Posterior cingulate gyrus (tissue), 11 donors: Measurements from ENCODE around the gene RAD52.

Source experiments
- DNase-seq, 10 donors: peaks; one replicate each; pipeline versions ENCODE4 v3.0.0 to v3.0.0-alpha.2; 2020 to 2021; ENCODE audit warnings: mixed read lengths in 3 of 10
- intact Hi-C: fragments of 100-400 bp; cut with DNase I; formaldehyde crosslinking; loops from one replicate; pipeline ENCODE4 v1.15.1; 2023

The RAD52 gene

DNA sequence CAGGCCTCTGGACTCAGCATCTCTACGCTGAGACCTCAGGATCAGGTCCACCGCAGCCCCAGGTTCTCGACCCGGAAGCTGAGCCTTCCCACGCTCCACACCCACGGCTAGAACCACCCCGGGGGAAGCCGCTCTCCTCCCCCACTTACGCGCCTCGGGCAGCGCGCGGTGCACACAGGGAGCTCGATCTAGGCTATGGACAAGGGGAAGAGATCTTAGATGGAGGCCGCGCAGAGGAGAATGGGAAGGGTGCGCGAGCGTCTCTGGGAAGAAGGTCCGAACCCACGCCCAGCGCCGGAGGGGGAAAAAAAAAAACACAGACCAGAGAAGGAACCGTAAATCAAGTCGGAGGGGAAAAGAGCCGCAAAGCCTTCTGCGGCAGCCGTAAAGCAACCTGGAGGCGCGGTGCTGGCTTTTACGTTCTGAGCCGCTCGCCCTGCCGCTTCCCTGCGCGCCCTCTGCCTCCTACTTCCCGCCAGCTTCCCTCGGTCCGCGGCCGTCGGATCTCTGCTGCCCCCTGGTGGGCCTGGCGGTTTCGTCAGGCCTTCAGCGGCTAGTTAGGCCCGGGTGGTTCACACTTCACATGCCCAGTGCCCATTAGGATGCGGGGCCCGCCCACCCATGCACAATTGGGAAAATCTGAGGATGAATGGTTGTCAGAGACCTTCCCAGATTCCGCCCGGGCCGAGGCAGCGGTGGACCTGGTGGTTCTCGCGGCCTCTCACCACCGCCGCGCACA, at the start of gene RAD52:
Gene RAD52 (minus strand): TSS at position 242 of the 739 bp plus-strand sequence. CDS start 16,636 bp downstream, outside the sequence.
- peak; percentile 94 to 99 (median 97) for DNase-seq

DNA sequence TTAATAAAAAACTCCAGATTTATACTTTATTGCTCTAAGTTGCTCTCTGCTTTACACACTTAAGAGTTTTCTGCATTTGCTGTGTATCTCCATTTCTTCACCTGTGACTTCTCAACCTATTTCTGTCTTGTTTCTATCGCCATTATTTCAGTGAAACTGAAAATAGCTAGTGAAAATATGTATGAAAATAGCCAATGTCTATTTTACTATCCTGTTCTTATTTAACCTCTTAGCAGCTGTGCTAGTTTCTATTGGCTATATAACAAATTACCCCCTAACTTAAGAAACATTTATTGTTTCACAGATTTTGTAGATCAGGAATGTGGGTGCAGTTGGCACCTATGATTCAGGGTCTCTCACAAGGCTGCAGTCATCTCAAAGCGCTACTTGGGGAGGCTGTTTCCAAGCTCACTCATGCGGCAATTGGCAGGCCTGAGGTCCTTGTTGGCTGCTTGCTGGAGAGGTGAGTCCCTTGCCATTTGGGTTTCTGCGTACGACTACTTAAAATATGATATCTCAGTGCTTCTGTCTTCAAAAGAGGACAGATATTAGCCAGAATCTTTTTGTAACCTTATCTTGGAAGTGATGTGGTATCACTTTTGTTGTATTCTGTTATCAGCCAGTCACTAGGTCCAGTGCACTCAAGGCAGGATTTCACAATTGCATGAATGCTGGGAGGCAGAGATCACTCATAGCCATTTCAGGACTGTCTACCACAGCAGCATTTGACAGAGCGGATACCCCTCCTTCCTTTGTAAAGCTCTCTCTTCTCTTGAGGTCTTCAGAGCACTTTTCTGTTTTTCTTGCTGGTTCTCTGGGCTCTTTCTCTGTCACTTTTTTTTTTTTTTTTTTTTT, 48.8 kb upstream of the RAD52 start:
- no peak for DNase-seq
- intact Hi-C loops, result no loop called here

More for the DNA sequence above, at the start of gene RAD52:
- intact Hi-C loops, result loop anchor here (1.0 to 5.0 kb wide), 5 partner anchors 41 to 380 kb away; partner anchors contain the start of gene ERC1

DNA sequence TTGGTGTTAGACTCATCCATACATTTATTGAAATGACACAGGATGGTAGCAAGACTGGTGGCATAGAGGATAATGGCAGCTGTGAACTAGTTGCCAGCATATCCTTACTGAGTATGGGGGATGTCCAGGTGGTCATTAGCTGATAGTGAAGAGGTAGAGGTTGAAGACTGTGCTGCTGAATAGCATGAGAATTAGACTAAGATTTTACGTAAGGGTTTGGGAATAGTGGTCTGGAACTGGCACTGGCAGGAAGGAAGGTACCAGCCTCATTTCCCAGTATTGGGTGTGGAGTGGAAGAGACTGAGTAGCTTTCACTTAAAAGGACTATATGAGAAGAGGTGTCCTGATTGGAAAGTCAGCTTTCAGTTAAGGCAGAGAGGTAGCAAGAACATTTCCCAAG, 48.0 kb upstream of the RAD52 start:
- intact Hi-C loops, result no loop called here
- no peak for DNase-seq

DNA sequence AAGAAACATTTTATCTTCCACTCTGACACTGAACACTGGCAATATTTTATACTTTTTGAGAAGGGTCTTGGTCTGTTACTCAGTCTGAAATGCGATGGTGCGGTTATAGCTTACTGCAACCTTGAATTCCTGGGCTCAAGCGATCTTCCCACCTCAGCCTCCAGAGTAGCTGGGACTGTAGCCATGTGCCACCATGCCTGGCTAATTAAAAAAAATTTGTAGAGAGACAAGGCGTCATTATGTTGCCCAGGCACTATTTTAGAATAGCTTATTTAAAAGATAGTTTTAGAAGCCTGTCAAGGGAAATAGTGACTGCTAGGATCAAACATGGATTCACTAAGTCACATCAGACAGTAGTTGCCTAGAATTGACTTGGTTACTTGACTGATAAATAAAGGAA, 47.4 kb upstream of the RAD52 start:
- DNase-seq, result no peak
- intact Hi-C loops, result no loop called here

DNA sequence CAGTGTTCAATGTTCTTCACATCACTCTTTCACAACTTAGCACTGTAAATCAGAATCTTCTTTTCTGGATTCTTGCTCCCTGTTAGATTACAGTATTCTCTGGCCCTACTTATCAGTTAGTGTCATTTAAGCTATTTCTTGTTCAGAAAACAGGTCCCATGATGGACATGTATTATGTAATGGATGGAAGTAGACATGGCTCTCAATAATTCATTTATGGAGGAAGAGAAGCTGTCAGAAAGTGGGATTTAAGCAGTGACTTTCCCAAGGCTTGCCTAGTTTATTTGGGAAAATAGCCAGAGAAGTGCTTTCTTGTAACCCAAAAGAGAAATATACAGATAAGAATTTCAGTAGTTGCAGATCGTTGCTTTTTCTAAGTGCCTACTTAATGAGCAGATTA, 43.2 kb upstream of the RAD52 start:
- DNase-seq, result no peak
- intact Hi-C loops, result loop anchor here (5.0 kb wide), 2 partner anchors 100 to 600 kb away; partner anchors contain the start of gene FBXL14

DNA sequence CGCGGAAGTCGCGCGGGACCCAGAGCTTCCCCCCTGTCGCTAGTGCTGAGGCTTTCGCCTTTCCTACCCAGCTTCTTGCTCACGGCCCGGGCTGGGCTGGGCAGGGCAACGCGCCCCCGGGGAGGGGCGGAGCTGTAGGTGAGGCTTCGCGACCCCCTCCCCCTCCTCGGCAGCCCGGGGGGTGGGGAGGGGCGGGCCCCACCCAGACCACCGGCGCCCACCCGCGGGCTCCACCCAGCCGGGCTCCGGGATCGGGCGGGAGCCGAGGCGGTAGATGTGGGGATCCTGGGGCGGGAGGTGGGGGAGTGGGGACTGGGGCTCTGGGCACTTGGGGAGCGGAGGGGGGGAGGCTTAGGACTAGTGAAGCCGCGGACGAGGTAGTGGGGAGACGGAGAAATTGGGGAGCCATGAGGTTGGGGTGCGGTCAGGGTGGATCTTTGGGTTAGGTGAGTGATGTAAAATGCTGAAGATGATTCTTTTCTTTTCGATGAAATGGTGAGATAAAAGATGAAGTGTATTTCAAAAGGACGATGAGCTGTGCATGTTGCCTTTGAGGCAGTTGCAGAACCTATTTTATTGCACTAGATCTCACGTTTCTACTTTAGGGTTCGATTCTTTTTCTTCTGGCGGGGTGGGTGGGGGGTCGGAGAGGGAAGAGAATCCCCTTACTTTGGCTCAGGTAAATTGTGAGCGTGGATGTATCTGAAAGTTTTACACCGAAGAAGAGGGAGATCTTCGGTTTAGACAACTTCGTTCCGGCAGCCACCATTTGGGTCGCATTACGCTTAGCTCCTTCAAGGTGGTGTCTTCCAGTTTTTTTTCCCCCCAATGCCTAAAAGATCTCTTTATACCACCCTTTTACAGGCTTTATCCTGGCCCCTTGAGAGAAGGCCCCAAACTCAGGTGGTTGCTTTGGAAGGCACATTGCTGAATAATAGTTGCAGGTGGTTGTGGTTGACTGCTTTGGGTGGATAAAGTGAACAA, 42.1 kb upstream of the RAD52 start:
- peak in 3 of 10 donors; percentile 20 to 82 (median 21) for DNase-seq
- intact Hi-C loops, result loop anchor here (2.0 to 5.0 kb wide), 3 partner anchors 41 to 601 kb away; partner anchors contain the start of gene FBXL14

DNA sequence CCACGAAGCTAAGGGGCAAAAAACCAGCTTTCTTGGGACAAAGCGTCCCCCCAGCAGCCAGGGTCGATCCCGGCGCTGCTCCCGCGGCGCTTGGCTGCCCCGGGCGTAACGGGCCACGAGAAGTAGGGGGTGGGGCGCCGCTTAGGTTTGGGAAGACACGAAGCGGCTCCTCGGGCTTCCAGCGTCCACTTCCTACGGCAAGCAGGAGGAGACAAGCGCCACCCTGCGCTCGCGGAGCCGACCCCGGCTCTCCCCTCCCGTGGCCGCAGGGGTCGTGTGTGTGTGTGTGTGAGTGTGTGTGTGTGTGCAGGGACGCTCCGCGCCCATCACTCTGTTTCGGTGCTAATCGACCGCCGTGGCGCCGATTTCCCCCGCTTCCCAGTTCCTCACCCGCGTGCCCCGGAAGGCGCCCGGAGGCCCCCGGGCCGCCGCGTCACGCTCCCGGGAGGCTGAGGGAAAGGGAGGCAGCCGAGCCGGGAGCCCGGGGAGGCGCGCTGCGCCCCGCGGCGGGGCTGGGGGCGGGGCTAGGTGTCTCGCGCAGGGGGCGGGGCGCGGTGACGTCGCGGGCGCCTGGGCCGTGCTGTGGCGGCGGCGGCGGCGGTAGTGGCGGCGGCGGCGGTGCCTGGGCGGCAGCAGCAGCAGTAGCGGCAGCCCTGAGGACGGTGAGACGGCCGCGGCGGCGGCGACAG, 41.3 kb upstream of the RAD52 start, which contains the start of gene ERC1:
Gene ERC1 (plus strand): TSS at position 563 of the 689 bp plus-strand sequence. CDS start 36,681 bp downstream, outside the sequence.
- DNase-seq, result peak; percentile 75 to 98 (median 86)
- intact Hi-C loops, result loop anchor here (2.0 to 5.0 kb wide), 3 partner anchors 40 to 601 kb away; partner anchors contain the start of gene FBXL14

DNA sequence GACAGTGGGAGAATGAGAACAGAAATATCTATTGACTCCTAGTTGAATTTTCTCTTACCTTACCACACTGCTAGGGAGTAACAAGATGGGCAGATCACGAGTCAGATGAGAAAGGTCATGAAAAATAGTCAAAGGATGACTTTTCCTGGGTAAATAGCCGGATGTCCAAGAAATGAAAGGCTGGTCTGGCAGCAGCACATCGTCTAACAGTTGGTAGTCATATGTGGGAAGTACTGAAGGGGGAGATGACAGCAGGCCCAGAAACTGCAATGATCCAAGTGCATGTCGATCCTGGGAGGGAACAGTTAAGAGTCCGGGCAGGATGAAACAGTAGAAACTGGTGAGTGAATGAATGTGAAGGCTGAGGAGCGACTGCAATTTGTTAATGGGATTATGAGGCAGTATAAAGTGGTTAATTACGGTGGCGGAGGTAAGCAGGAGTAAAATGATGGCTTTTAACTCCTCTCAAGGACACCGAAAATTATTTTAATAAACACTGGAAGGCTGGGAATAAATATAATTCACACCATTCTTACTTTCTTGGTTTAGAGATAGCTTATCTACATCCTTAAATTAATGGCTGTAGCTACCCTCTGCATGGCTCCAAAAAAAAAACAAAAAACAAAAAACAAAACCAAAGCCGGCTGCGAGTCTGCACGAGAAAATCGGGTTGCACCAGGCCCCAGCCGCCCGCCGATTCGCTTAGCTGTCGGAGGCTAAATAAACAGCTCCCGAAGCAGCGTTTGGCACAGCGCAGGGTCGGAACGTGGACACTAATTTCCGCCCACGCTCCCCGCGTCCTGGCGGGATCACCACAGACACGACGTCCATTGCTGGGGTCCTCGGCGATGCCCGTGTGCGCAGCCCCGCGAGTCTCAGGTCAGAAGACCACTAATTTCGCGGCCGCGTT, 40.5 kb upstream of the RAD52 start:
- DNase-seq, result peak in 9 of 10 donors; percentile 19 to 91 (median 53)

DNA sequence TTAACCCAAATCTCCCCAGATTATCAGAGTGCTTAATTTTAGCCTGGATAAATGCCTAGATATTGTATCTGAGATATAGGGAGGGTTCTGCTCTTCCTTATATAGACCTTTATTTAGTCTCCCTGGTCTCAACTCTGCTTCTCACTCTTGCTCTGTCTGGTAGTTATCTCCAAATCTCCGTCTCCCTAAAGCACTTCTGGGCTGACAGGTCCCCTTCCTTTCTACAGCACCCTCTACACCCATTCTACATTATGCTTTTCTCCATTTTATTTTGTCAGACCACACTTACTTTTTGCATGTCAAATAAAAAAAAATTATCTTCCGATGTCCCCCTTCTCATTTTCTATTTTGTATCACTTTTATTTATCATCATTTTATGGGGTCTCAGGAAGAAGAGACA, 39.6 kb upstream of the RAD52 start:
- intact Hi-C loops, result no loop called here
- DNase-seq, result no peak

More for the DNA sequence above, 40.5 kb upstream of the RAD52 start:
- intact Hi-C loops, result loop anchor here (2.0 to 5.0 kb wide), 3 partner anchors 39 to 602 kb away; partner anchors contain the start of gene FBXL14

DNA sequence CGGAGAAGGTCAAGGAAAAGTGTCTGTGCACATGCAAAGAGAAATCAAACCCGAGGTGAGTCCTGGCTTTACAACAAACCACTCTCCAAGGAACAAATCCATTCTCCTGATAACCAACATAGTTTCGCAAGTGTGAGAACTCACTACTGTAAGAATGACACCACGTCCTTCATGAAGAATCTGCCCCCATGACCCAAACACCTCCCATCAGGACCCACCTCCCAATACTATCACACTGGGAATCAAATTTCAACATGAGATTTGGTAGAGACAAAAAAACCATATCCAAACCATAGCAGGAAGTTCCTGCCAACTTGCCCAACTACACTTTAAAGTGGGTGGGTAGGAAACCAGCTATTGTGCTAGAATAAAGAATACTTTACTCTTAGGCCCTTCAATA, 39.2 kb upstream of the RAD52 start:
- intact Hi-C loops, result no loop called here

DNA sequence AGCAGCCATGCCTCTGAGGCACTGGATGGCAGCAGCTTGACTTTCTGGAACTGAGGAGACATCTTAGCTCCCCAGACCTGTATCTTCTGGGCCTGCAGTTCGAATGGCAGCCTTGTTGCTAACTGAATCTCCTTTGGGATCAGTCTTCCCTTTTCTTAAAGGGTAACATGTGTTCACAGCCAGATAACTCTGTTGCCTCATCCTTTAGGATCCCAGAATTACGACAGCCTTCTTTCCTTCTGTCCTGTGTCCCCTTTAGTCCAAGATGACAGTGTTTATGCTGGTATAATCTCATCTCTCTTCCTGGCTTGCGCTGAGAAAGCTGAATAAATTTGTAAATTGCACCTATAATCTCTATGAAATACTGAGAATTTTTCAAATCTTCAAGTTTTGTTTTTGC, 32.5 kb upstream of the RAD52 start:
- intact Hi-C loops, result no loop called here
- no peak for DNase-seq

More for the DNA sequence above, 39.2 kb upstream of the RAD52 start:
- DNase-seq, result no peak

DNA sequence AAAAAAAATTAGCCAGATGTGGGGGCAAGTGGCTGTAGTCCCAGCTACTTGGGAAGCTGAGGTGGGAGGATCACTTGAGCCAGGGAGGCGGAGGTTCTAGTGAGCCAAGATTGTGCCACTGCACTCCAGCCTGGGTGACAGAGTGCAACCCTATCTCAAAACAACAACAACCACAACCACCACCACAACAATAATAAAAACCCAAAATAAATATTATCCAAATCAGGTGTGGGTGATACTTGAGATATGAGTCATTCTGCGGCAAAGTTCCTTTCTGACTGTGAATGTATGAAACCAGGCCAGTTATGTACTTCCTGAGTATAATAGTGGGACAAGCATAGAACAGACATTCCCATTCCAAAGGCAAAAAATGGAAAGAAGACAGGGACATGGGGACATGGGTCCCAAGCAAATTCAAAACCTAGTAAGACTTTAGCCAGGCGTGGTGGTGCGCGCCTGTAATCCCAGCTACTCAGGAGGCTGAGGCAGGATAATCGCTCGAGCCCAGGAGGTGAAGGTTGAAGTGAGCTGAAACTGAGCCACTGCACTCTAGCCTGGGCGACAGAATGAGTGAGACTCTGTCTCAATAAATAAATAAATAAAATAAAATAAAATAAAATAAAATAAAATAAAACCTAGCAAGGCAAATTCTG, 31.8 kb upstream of the RAD52 start:
- intact Hi-C loops, result no loop called here

DNA sequence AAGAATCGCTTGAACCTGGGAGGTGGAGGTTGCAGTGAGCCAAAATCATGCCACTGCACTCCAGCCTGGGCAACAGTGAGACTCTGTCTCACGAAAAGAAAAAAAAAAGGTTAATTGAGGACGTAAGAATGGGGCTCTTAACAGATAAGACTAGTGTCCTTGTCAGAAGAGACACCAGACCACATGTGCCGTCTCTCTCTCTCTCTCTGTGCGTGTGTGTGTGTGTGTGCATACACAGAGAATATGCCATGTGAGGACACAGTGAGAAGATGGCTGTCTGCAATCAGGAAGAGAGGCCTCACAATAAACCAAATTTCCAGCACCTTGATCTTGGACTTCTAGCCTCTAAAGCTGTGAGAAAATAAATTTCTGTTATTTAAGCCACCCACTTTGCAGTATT, 29.9 kb upstream of the RAD52 start:
- intact Hi-C loops, result no loop called here

More for the DNA sequence above, 31.8 kb upstream of the RAD52 start:
- no peak for DNase-seq

DNA sequence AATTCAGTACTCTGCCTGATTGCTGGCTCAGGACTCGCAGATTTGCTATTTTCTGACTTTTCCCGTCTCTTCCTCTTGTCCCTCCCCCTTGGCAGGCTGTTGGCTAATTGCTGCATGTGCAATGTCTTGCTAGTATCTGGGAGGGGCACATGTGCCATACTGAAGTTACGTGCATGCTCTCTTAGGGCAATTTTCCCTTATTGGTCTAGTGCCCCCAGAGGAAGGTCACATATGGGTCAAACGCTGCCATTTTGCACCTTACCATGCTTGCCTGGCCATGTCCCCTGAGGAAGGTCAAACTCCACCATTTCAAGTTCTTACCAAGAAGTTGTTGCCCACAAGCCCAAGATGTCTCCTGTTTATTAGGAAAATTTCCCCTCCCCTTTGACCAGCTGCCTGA, 27.7 kb upstream of the RAD52 start:
- DNase-seq, result peak in 1 of 10 donors; percentile 17
- intact Hi-C loops, result no loop called here

More for the DNA sequence above, 29.9 kb upstream of the RAD52 start:
- DNase-seq, result no peak

DNA sequence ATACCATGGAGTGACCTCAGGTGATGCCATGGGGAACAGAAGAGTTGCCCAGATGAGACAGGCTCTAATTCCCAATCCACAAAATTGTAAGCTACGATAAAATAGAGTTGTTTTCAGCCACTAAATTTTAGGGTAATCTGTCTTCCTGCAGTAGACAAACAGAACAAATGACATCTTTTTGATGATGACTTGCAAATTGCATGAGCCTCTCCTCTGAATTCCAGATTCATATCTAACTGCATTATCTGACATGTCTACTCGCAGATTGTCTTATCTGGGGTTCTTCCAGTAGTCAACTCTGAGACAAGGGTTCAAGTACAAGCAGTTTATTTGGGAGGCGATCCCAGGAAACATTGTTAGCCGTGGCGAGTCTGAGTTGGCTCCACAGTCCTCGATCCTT, 27.1 kb upstream of the RAD52 start:
- intact Hi-C loops, result no loop called here
- DNase-seq, result no peak

DNA sequence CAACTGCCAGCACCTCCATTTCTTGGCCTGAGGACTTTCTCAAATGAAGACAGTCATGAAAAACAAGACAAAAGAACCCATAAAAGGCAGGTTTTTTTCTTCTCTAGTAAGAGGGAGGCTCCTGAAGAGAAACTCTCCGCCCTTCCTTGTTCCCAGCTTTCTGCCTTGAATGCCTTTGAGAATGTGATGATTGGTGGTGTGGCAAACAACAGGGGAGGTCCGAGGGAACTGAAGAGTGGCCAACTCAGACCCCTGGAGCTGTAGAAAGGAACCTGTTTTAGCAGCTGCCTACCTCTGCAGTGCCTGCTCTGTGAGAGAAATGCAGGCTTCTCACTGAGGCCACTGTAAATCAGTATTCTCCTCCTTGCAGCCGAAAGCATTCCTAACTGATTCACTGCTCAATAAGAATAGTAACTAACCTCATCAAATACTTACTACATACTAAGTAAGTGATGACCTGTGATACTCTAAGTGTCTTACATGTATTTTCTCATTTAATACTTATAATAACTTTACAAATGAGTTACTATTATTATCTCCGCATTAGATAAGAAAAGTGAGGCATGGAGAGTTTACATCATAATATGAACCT, 24.9 kb upstream of the RAD52 start:
- intact Hi-C loops, result no loop called here
- peak in 1 of 10 donors; percentile 3 for DNase-seq

DNA sequence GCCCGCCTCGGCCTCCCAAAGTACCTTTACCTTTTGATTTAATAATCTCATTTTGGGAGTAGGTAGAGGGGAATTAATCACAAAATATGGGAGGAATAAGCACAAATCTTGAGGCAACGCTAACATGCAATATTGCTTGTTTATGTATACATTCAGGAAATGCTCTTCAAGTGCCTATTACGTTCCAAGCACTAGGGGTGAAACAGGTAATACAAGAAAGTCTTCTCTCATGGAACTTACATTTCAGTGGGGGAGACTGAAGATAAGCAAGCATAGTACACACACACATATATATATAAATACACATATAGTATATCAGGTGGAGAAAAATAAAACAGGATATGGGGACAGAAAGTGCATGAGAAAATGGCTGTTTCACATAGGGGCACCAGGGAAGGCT, 22.5 kb upstream of the RAD52 start:
- intact Hi-C loops, result no loop called here
- peak in 1 of 10 donors; percentile 27 for DNase-seq
